Ovary (tissue), 9 donors: ENCODE measurements around the gene USP25. TPM values are rescaled to one million over a fixed set of nuclear protein-coding genes. Genes with fewer than 3 reads are reported as not detected.

ENCODE experiments used
- DNase-seq, 5 donors: peaks; one replicate each; pipeline ENCODE4 v3.0.0-alpha.2; 2019 to 2020
- H3K27ac ChIP-seq, 2 donors: fragments of 200-600 bp; one replicate each; pipeline versions ENCODE4 v1.5.1 to v1.8.0; 2019 to 2022
- H3K27me3 ChIP-seq: fragments of 200-600 bp; one replicate; pipeline ENCODE4 v1.8.0; 2022
- H3K36me3 ChIP-seq: fragments of 200-600 bp; sonication (generic); one replicate; pipeline ENCODE4 v1.5.1; 2019
- H3K4me1 ChIP-seq: one replicate; pipeline ENCODE4 v1.8.1; 2013; ENCODE audit warnings: mild to moderate bottlenecking, moderate library complexity; ENCODE audit not compliant: insufficient read depth
- H3K4me3 ChIP-seq: fragments of 200-600 bp; sonication (generic); one replicate; pipeline ENCODE4 v1.5.1; 2017
- H3K9me3 ChIP-seq, 2 donors: fragments of 200-600 bp in 1 of 2; sonication (generic) in 1 of 2; one replicate each; pipeline versions ENCODE4 v1.5.1 to v1.8.1; 2013 to 2019; ENCODE audit warnings: mild to moderate bottlenecking in 1 of 2, moderate library complexity in 1 of 2
- CTCF ChIP-seq, 3 donors: fragments of 450-650 bp in 2 of 3; fragments of 200-600 bp in 1 of 3; IDR thresholded peaks; one replicate each; pipeline versions ENCODE4 v1.5.1 to v1.8.0; 2016 to 2022; ENCODE audit warnings: antibody characterized with exemption in 3 of 3, mild to moderate bottlenecking in 1 of 3
- EP300 ChIP-seq: sonication (generic); formaldehyde crosslinking; IDR thresholded peaks from one replicate; pipeline ENCODE4 v1.6.1; 2017; ENCODE audit warnings: antibody characterized with exemption
- POLR2A ChIP-seq: fragments of 450-650 bp; IDR thresholded peaks from one replicate; pipeline ENCODE4 v1.6.1; 2017; ENCODE audit warnings: antibody characterized with exemption, mild to moderate bottlenecking, moderate library complexity
- WGBS, 3 donors: extraction: QIAGEN DNeasy Blood & Tissue Kit in 1 of 3; methylation state at CpG; one replicate each; pipeline versions ENCODE4 v1.1.5 to v1.1.7; 2013 to 2017; 5-methylcytosine and 5-hydroxymethylcytosine counted together
- intact Hi-C, 4 donors: fragments of 100-400 bp; cut with DNase I; formaldehyde crosslinking; loops; one replicate each; pipeline versions ENCODE4 v1.11.0 to v1.15.1; 2022 to 2023
- polyA plus RNA-seq, 2 donors: library from polyadenylated mRNA; stranded (reverse); fragments of 200-250 nt in 1 of 2; fragments of 350-450 nt in 1 of 2; fragmentation: Illumina TruSeq in 1 of 2; extraction: RNeasy Lipid Tissue Mini Kit (QIAGEN cat#74804) in 1 of 2; gene quantifications; one replicate each; pipeline ENCODE4 v1.2.3, GENCODE V29; 2013 to 2014
- total RNA-seq, 7 donors: library from RNA; depleted of rRNA in 2 of 7; stranded (reverse); fragments of >200 nt in 2 of 7; fragmentation: NEBNext Ultra II Directional in 3 of 7; extraction: Animal tissue kit (Norgen Biotek cat#: 25700) in 3 of 7; gene quantifications; one replicate each; pipeline versions ENCODE4 v1.1.0 to v1.2.4, GENCODE V29; 2016 to 2023
- donor health status: DM: no; HTN: no; CAD: no; lungs with moderate emphysema.
- donor health status: DM: no; HTN: no; CAD: no.
- donor health status: Bipolar disorder and iron deficiency.
- donor health status: DM: yes; HTN: yes; CAD: no.
- donor health status: DM: no; HTN: no; CAD: no.
- donor health status: DM: yes; HTN: yes; CAD: no.

Gene USP25
- total and polyA plus RNA-seq, 9 donors = 11.9 to 40.8 (median 34.9) TPM

GRCh38 chr21:15928196-15928595 lies 198.4 kb downstream of the USP25 start:
- Histone ChIP-seq H3K9me3 (no peaks in the 10 kb centered on the region), H3K36me3 (no peaks in the 10 kb centered on the region), H3K4me1 (no peaks in the 10 kb centered on the region), H3K27me3 (no peaks in the 10 kb centered on the region), H3K4me3 (no peak overlapping the region), H3K27ac (no peak overlapping the region)
- no peak for DNase-seq
- WGBS, 3 donors = 44 to 62% (median 45%) methylated on average over 2 of the region's 2 CpGs
- intact Hi-C loops = no loop called here
- no peak for TF ChIP-seq POLR2A
- no peak for TF ChIP-seq EP300
- no peak for TF ChIP-seq CTCF (IDR thresholded peaks at IDR 0.05)

- Histone ChIP-seq H3K27ac (peak overlapping the region in 1 of 2 donors; percentile 13), H3K36me3 (no peaks in the 10 kb centered on the region)
- WGBS, 3 donors = 24 to 28% (median 27%) methylated on average over 4 of the region's 4 CpGs
These were observed 199.1 kb downstream of the USP25 start for GRCh38 chr21:15928686-15929425.

GRCh38 chr21:15929536-15929935 lies 199.8 kb downstream of the USP25 start:
- DNase-seq = no peak
- intact Hi-C loops = no loop called here
- Histone ChIP-seq H3K27ac (peak overlapping the region in 1 of 2 donors; percentile 13), H3K36me3 (no peaks in the 10 kb centered on the region), H3K4me3 (no peak overlapping the region), H3K4me1 (no peaks in the 10 kb centered on the region), H3K9me3 (no peaks in the 10 kb centered on the region), H3K27me3 (no peaks in the 10 kb centered on the region)
- TF ChIP-seq CTCF (IDR thresholded peaks at IDR 0.05) (no peak), POLR2A (no peak), EP300 (no peak)
- 71 to 78% (median 77%) methylated on average over 1 of the region's 1 CpG for WGBS, 3 donors

More at GRCh38 chr21:15928686-15929425, 199.1 kb downstream of the USP25 start:
- Histone ChIP-seq H3K4me1 (no peaks in the 10 kb centered on the region), H3K27me3 (no peaks in the 10 kb centered on the region), H3K9me3 (no peaks in the 10 kb centered on the region), H3K4me3 (no peak overlapping the region)
- intact Hi-C loops = no loop called here
- no peak for DNase-seq
- TF ChIP-seq POLR2A (no peak), CTCF (IDR thresholded peaks at IDR 0.05) (no peak), EP300 (no peak)
